Sigmoid colon (tissue), 7 donors: ENCODE results near the gene SLC25A13. TPM values are rescaled to one million over a fixed set of nuclear protein-coding genes. Genes with fewer than 3 reads are reported as not detected.

Source experiments
- DNase-seq: peaks from one replicate; pipeline ENCODE4 v3.0.0-alpha.2; 2019
- H3K27ac ChIP-seq, 4 donors: fragments of 200-600 bp; sonication (generic); one replicate each; pipeline ENCODE4 v1.5.1; 2016 to 2019; ENCODE audit warnings: mild to moderate bottlenecking in 1 of 4
- H3K27me3 ChIP-seq, 3 donors: fragments of 200-600 bp; sonication (generic); one replicate each; pipeline ENCODE4 v1.5.1; 2019; ENCODE audit warnings: mild to moderate bottlenecking in 1 of 3
- H3K36me3 ChIP-seq, 4 donors: fragments of 200-600 bp; sonication (generic); one replicate each; pipeline ENCODE4 v1.5.1; 2016 to 2019
- H3K4me1 ChIP-seq, 4 donors: fragments of 200-600 bp; sonication (generic); one replicate each; pipeline ENCODE4 v1.5.1; 2017 to 2019
- H3K4me3 ChIP-seq, 4 donors: fragments of 200-600 bp; sonication (generic); one replicate each; pipeline ENCODE4 v1.5.1; 2017 to 2019; ENCODE audit warnings: mild to moderate bottlenecking in 2 of 4, moderate library complexity in 1 of 4
- H3K9me3 ChIP-seq, 4 donors: fragments of 200-600 bp in 3 of 4; sonication (generic) in 3 of 4; one replicate each; pipeline versions ENCODE4 v1.5.1 to v1.6.1; 2013 to 2019
- CTCF ChIP-seq, 4 experiments: fragments of 450-650 bp in 3 of 4; fragments of 200-600 bp in 1 of 4; IDR thresholded peaks; one replicate each; pipeline ENCODE4 v1.5.1; 2016 to 2019; ENCODE audit warnings: antibody characterized with exemption in 4 of 4, mild to moderate bottlenecking in 3 of 4, moderate library complexity in 2 of 4
- EP300 ChIP-seq, 4 donors: sonication (generic); formaldehyde crosslinking; IDR thresholded peaks; one replicate each; pipeline ENCODE4 v1.6.1; 2017; ENCODE audit warnings: antibody characterized with exemption in 4 of 4
- POLR2A ChIP-seq, 2 donors: fragments of 450-650 bp; IDR thresholded peaks; one replicate each; pipeline ENCODE4 v1.6.1; 2016; ENCODE audit warnings: antibody characterized with exemption in 2 of 2, mild to moderate bottlenecking in 2 of 2, moderate library complexity in 2 of 2
- POLR2AphosphoS5 ChIP-seq, 4 donors: sonication (generic); formaldehyde crosslinking; IDR thresholded peaks; one replicate each; pipeline ENCODE4 v1.6.1; 2017; ENCODE audit warnings: antibody characterized with exemption in 4 of 4
- WGBS, 2 donors: extraction: QIAGEN DNeasy Blood & Tissue Kit; methylation state at CpG; one replicate each; pipeline ENCODE4 v1.1.7; 2013; 5-methylcytosine and 5-hydroxymethylcytosine counted together
- intact Hi-C: fragments of 100-400 bp; cut with DNase I; formaldehyde crosslinking; loops from one replicate; pipeline ENCODE4 v1.15.1; 2023
- polyA plus RNA-seq, 3 donors: library from polyadenylated mRNA; stranded (reverse); fragments of 200-250 nt; gene quantifications; one replicate each; pipeline ENCODE4 v1.2.3, GENCODE V29; 2013
- total RNA-seq, 4 donors: library from RNA; depleted of rRNA; stranded (reverse); fragments of >200 nt; gene quantifications; one replicate each; pipeline ENCODE4 v1.1.0, GENCODE V29; 2016
- donor health status: healthy with polysubstance abuse.
- donor health status: Bipolar disorder and iron deficiency.
- donor health status: healthy.

Gene SLC25A13
- total and polyA plus RNA-seq, 7 donors, result 10.7 to 33.0 (median 20.8) TPM

GRCh38 chr7:96212474-96212873 is 109.4 kb downstream of the SLC25A13 start:
- WGBS, 2 donors, result 96% methylated on average over 2 of the region's 2 CpGs
- peaks cover 0 to 13% (median 0%) of the 10 kb centered on the region in 4 donors for H3K36me3 ChIP-seq
- intact Hi-C loops, result no loop called here

GRCh38 chr7:96211954-96212353 is 109.9 kb downstream of the SLC25A13 start:
- Histone ChIP-seq H3K9me3 (no peaks in the 10 kb centered on the region), H3K4me1 (no peaks in the 10 kb centered on the region), H3K27me3 (no peaks in the 10 kb centered on the region), H3K27ac (no peak overlapping the region), H3K4me3 (no peak overlapping the region), H3K36me3 (peaks cover 0 to 13% (median 0%) of the 10 kb centered on the region in 4 donors)
- no peak for DNase-seq
- intact Hi-C loops, result no loop called here
- no peak for TF ChIP-seq POLR2AphosphoS5 (IDR thresholded peaks at IDR 0.05)
- TF ChIP-seq CTCF (IDR thresholded peaks at IDR 0.05), result no peak
- no peak for TF ChIP-seq POLR2A (IDR thresholded peaks at IDR 0.05)
- TF ChIP-seq EP300 (IDR thresholded peaks at IDR 0.05), result no peak

More at GRCh38 chr7:96212474-96212873, 109.4 kb downstream of the SLC25A13 start:
- Histone ChIP-seq H3K27me3 (no peaks in the 10 kb centered on the region), H3K4me1 (no peaks in the 10 kb centered on the region), H3K27ac (no peak overlapping the region), H3K9me3 (no peaks in the 10 kb centered on the region), H3K4me3 (no peak overlapping the region)
- TF ChIP-seq CTCF (IDR thresholded peaks at IDR 0.05) (no peak), POLR2A (IDR thresholded peaks at IDR 0.05) (no peak), EP300 (IDR thresholded peaks at IDR 0.05) (no peak), POLR2AphosphoS5 (IDR thresholded peaks at IDR 0.05) (no peak)
- no peak for DNase-seq

- Histone ChIP-seq H3K4me1 (no peaks in the 10 kb centered on the region), H3K4me3 (no peak overlapping the region), H3K36me3 (peaks cover 0 to 22% (median 0%) of the 10 kb centered on the region in 4 donors), H3K9me3 (no peaks in the 10 kb centered on the region), H3K27ac (no peak overlapping the region), H3K27me3 (no peaks in the 10 kb centered on the region)
- intact Hi-C loops, result no loop called here
- no peak for TF ChIP-seq EP300 (IDR thresholded peaks at IDR 0.05)
- no peak for TF ChIP-seq POLR2AphosphoS5 (IDR thresholded peaks at IDR 0.05)
- no peak for TF ChIP-seq CTCF (IDR thresholded peaks at IDR 0.05)
- no peak for TF ChIP-seq POLR2A (IDR thresholded peaks at IDR 0.05)
- WGBS, 2 donors, result 97 to 98% methylated on average over 2 of the region's 2 CpGs
- DNase-seq, result no peak
These were observed 116.2 kb downstream of the SLC25A13 start for GRCh38 chr7:96205665-96206064.

- intact Hi-C loops, result no loop called here
- no peaks in the 10 kb centered on the region for H3K9me3 ChIP-seq
- no peak for TF ChIP-seq POLR2A (IDR thresholded peaks at IDR 0.05)
- TF ChIP-seq EP300 (IDR thresholded peaks at IDR 0.05), result no peak
- no peak for TF ChIP-seq CTCF (IDR thresholded peaks at IDR 0.05)
- no peak for TF ChIP-seq POLR2AphosphoS5 (IDR thresholded peaks at IDR 0.05)
- H3K27me3 ChIP-seq, result no peaks in the 10 kb centered on the region
- H3K36me3 ChIP-seq, result peaks cover 0 to 22% (median 0%) of the 10 kb centered on the region in 4 donors
- H3K4me3 ChIP-seq, result no peak overlapping the region
- no peak overlapping the region for H3K27ac ChIP-seq
- 92 to 93% methylated on average over 3 of the region's 3 CpGs for WGBS, 2 donors
- DNase-seq, result no peak
- H3K4me1 ChIP-seq, result no peaks in the 10 kb centered on the region
These were observed 117.3 kb downstream of the SLC25A13 start for GRCh38 chr7:96204601-96205000.

GRCh38 chr7:96203786-96204185 is 118.1 kb downstream of the SLC25A13 start:
- 97 to 99% methylated on average over 3 of the region's 3 CpGs for WGBS, 2 donors
- no peak for DNase-seq
- Histone ChIP-seq H3K4me1 (no peaks in the 10 kb centered on the region), H3K4me3 (no peak overlapping the region), H3K36me3 (peaks cover 0 to 22% (median 0%) of the 10 kb centered on the region in 4 donors), H3K27ac (no peak overlapping the region), H3K9me3 (no peaks in the 10 kb centered on the region), H3K27me3 (no peaks in the 10 kb centered on the region)
- TF ChIP-seq EP300 (IDR thresholded peaks at IDR 0.05) (no peak), CTCF (IDR thresholded peaks at IDR 0.05) (no peak), POLR2AphosphoS5 (IDR thresholded peaks at IDR 0.05) (no peak), POLR2A (IDR thresholded peaks at IDR 0.05) (no peak)
- intact Hi-C loops, result no loop called here
